ENCODE data around the gene FLNA. TPM values are rescaled to one million over a fixed set of nuclear protein-coding genes. Genes with fewer than 3 reads are reported as not detected.

The FLNA gene
- total and polyA plus RNA-seq, 2 donors (not counting 3 experiments of a cell fraction or from before 2014, with no cell fraction given) = 658 to 1,474 TPM

GRCh38 chrX:154376774-154377173 lies 2.3 kb upstream of the FLNA start:
- Histone ChIP-seq H3K27me3 (ENCODE audit: control insufficient read depth in 2 of 2, insufficient read depth in 2 of 2, low read length in 2 of 2) (no peaks in the 10 kb centered on the region), H3K27ac (ENCODE audit: insufficient read depth, low read depth, low read length) (no peak overlapping the region), H3K9ac (replicated peaks; ENCODE audit: extremely low read depth, insufficient read depth, low read length) (no peak overlapping the region), H3K79me2 (ENCODE audit: control insufficient read depth, insufficient read depth, low read length) (peaks cover 21% of the 10 kb centered on the region), H2AFZ (ENCODE audit: low read depth, low read length) (no peak overlapping the region), H4K20me1 (replicated peaks; ENCODE audit: control insufficient read depth, extremely low read depth, insufficient read depth, low read length) (no peaks in the 10 kb centered on the region), H3K9me1 (replicated peaks; ENCODE audit: control insufficient read depth, extremely low read depth, insufficient read depth, low read length) (no peaks in the 10 kb centered on the region), H3K36me3 (ENCODE audit: control insufficient read depth in 2 of 2, extremely low read depth in 1 of 2, insufficient read depth in 2 of 2, low read length in 2 of 2) (no peaks in the 10 kb centered on the region), H3K4me1 (ENCODE audit: control insufficient read depth, extremely low read depth, insufficient read depth, low read length) (peaks cover 23% of the 10 kb centered on the region), H3K9me3 (replicated peaks; ENCODE audit: control insufficient read depth, insufficient read depth, low read length) (no peaks in the 10 kb centered on the region), H3K4me3 (replicated peaks in 1 of 3; ENCODE audit: insufficient read depth in 1 of 3, low read depth in 1 of 3, low read length in 3 of 3) (no peak overlapping the region), H3K4me2 (ENCODE audit: insufficient read depth, low read length) (no peak overlapping the region)
- ChIA-PET CTCF (no interaction called here), POLR2A (no interaction called here)
- intact Hi-C loops (cut with micrococcal nuclease) (no loop called here), dilution Hi-C loops (cut with MboI; ENCODE audit: extremely low pct_ligation_motif_present, low sequenced_read_pairs) (no loop called here)
- TF ChIP-seq FOS (IDR thresholded peaks at IDR 0.05; ENCODE audit: borderline replicate concordance, insufficient read depth, low read length) (no peak), JUN (IDR thresholded peaks at IDR 0.05; ENCODE audit: borderline replicate concordance, insufficient read depth, insufficient read length, low read depth) (no peak), POLR2AphosphoS5 (IDR thresholded peaks at IDR 0.05; ENCODE audit: insufficient read depth, low read depth, low read length) (no peak)
- no TSS peak for BruUV-seq (replicated peaks)
- no peak for DNase-seq (ENCODE audit: low read depth, low spot score)
- FAIRE-seq = no peak

GRCh38 chrX:154375156-154375504 lies 696 bp upstream of the FLNA start:
- H3K9me3 ChIP-seq (replicated peaks; ENCODE audit: control insufficient read depth, insufficient read depth, low read length) = no peaks in the 10 kb centered on the region
- dilution Hi-C loops (cut with MboI; ENCODE audit: extremely low pct_ligation_motif_present, low sequenced_read_pairs) = no loop called here
- H4K20me1 ChIP-seq (replicated peaks; ENCODE audit: control insufficient read depth, extremely low read depth, insufficient read depth, low read length) = no peaks in the 10 kb centered on the region
- no peaks in the 10 kb centered on the region for H3K27me3 ChIP-seq (ENCODE audit: control insufficient read depth in 2 of 2, insufficient read depth in 2 of 2, low read length in 2 of 2)
- H3K79me2 ChIP-seq (ENCODE audit: control insufficient read depth, insufficient read depth, low read length) = peaks cover 21% of the 10 kb centered on the region
- no peaks in the 10 kb centered on the region for H3K36me3 ChIP-seq (ENCODE audit: control insufficient read depth in 2 of 2, extremely low read depth in 1 of 2, insufficient read depth in 2 of 2, low read length in 2 of 2)
- H3K9me1 ChIP-seq (replicated peaks; ENCODE audit: control insufficient read depth, extremely low read depth, insufficient read depth, low read length) = no peaks in the 10 kb centered on the region
- BruUV-seq (replicated peaks) = no TSS peak
- TF ChIP-seq EZH2 (IDR thresholded peaks at IDR 0.05; ENCODE audit: borderline replicate concordance, low read depth, low read length, severe bottlenecking) (no peak), MYC (IDR thresholded peaks at IDR 0.05; ENCODE audit: low read depth, low read length) (no peak), CTCF (IDR thresholded peaks at IDR 0.05; ENCODE audit: extremely low read depth in 1 of 2, insufficient read depth in 1 of 2, low read depth in 1 of 2, low read length in 2 of 2) (no peak), JUN (IDR thresholded peaks at IDR 0.05; ENCODE audit: borderline replicate concordance, insufficient read depth, insufficient read length, low read depth) (no peak), FOS (IDR thresholded peaks at IDR 0.05; ENCODE audit: borderline replicate concordance, insufficient read depth, low read length) (no peak), POLR2AphosphoS5 (IDR thresholded peaks at IDR 0.05; ENCODE audit: insufficient read depth, low read depth, low read length) (no peak), MAX (IDR thresholded peaks at IDR 0.05; ENCODE audit: insufficient read depth, insufficient read length) (no peak), POLR2A (IDR thresholded peaks at IDR 0.05; ENCODE audit: low read depth, low read length) (no peak), GATA2 (IDR thresholded peaks at IDR 0.05; ENCODE audit: insufficient read depth, insufficient read length, low read depth, low read length) (no peak)
- H3K4me1 ChIP-seq (ENCODE audit: control insufficient read depth, extremely low read depth, insufficient read depth, low read length) = peaks cover 23% of the 10 kb centered on the region
- peak overlapping the region; percentile 22 for H3K9ac ChIP-seq (replicated peaks; ENCODE audit: extremely low read depth, insufficient read depth, low read length)
- FAIRE-seq = peak; percentile 64
- no peak overlapping the region for H2AFZ ChIP-seq (ENCODE audit: low read depth, low read length)
- intact Hi-C loops (cut with micrococcal nuclease) = no loop called here
- ChIA-PET POLR2A (no interaction called here), CTCF (interaction anchor here (1.1 to 2.4 kb wide), 2 partner anchors 158 to 404 kb away, joined by 3 to 24 read pairs; partner anchors contain the start of gene HCFC1)
- H3K27ac ChIP-seq (ENCODE audit: insufficient read depth, low read depth, low read length) = no peak overlapping the region
- H3K4me3 ChIP-seq (replicated peaks in 1 of 3; ENCODE audit: insufficient read depth in 1 of 3, low read depth in 1 of 3, low read length in 3 of 3) = no peak overlapping the region
- no peak for DNase-seq (ENCODE audit: low read depth, low spot score)
- peak overlapping the region; percentile 44 for H3K4me2 ChIP-seq (ENCODE audit: insufficient read depth, low read length)
